CD4-positive, CD25-positive, alpha-beta regulatory T cell (primary cell): ENCODE results near the gene RSBN1. TPM values are rescaled to one million over a fixed set of nuclear protein-coding genes. Genes with fewer than 3 reads are reported as not detected.

Experiments
- ATAC-seq, 2 donors: fragments of 150-1000 bp; cut with Tn5 transposase; one replicate each; pipeline ENCODE4 v1.10.0; 2021; ENCODE audit warnings: low read depth in 2 of 2, moderate number of reproducible peaks in 2 of 2, moderate library complexity in 1 of 2
- DNase-seq, 3 donors: peaks; one replicate each; pipeline versions ENCODE4 v3.0.0 to v3.0.0-alpha.2; 2012 to 2022; ENCODE audit warnings: mixed read lengths in 1 of 3
- H3K27ac ChIP-seq: one replicate; pipeline ENCODE4 v1.7.0; 2013; ENCODE audit warnings: mild to moderate bottlenecking, low read length; ENCODE audit not compliant: insufficient read depth, poor library complexity, severe bottlenecking
- H3K27me3 ChIP-seq: one replicate; pipeline ENCODE4 v1.7.0; 2013; ENCODE audit warnings: low read length; ENCODE audit not compliant: control insufficient read depth, insufficient read depth
- H3K36me3 ChIP-seq: one replicate; pipeline ENCODE4 v1.7.0; 2013; ENCODE audit warnings: mild to moderate bottlenecking, low read length, moderate library complexity; ENCODE audit not compliant: control insufficient read depth, insufficient read depth
- H3K4me1 ChIP-seq: 2 replicates; pipeline ENCODE4 v1.7.0; 2013; ENCODE audit warnings: mild to moderate bottlenecking, low read length; ENCODE audit not compliant: insufficient read depth, control insufficient read depth, poor library complexity, severe bottlenecking
- H3K4me3 ChIP-seq: one replicate; pipeline ENCODE4 v1.7.0; 2013; ENCODE audit warnings: low read depth, mild to moderate bottlenecking, low read length, moderate library complexity
- H3K9me3 ChIP-seq, 2 experiments: 1 replicate in 1 of 2; 2 replicates in 1 of 2; pipeline ENCODE4 v1.7.0; 2013; ENCODE audit warnings: low read length in 2 of 2, mild to moderate bottlenecking in 1 of 2, moderate library complexity in 1 of 2; ENCODE audit not compliant: control insufficient read depth in 2 of 2
- H3K27ac Mint-ChIP-seq, 3 donors: one replicate each; pipeline ENCODE4 v1.8.0; 2020 to 2022; ENCODE audit warnings: mild to moderate bottlenecking in 3 of 3, mixed read lengths in 3 of 3, moderate library complexity in 2 of 3
- H3K27me3 Mint-ChIP-seq: one replicate; pipeline ENCODE4 v1.8.0; 2022; ENCODE audit warnings: mild to moderate bottlenecking, mixed read lengths
- H3K36me3 Mint-ChIP-seq: one replicate; pipeline ENCODE4 v1.8.0; 2020; ENCODE audit warnings: mixed read lengths
- H3K4me1 Mint-ChIP-seq, 4 donors: one replicate each; pipeline ENCODE4 v1.8.0; 2020 to 2022; ENCODE audit warnings: mixed read lengths in 4 of 4, mild to moderate bottlenecking in 1 of 4
- H3K4me3 Mint-ChIP-seq, 4 donors: one replicate each; pipeline ENCODE4 v1.8.0; 2020 to 2022; ENCODE audit warnings: mild to moderate bottlenecking in 4 of 4, mixed read lengths in 4 of 4, moderate library complexity in 3 of 4
- H3K9me3 Mint-ChIP-seq, 7 donors: one replicate each; pipeline ENCODE4 v1.8.0; 2020 to 2022; ENCODE audit warnings: mixed read lengths in 7 of 7, mild to moderate bottlenecking in 3 of 7, moderate library complexity in 2 of 7
- polyA plus RNA-seq, 4 donors: library from polyadenylated mRNA; unstranded; fragments of 300-500 nt; fragmentation: Illumina TruSeq; gene quantifications; one replicate each; pipeline ENCODE4 v1.2.3, GENCODE V29; 2021
- total RNA-seq: library from RNA; stranded (reverse); gene quantifications from one replicate; pipeline ENCODE4 v1.2.3, GENCODE V29; 2022

The RSBN1 gene
- total and polyA plus RNA-seq, 5 donors from 2014 or later, result 43.8 to 52.7 (median 50.2) TPM

- peaks cover 35% of the 10 kb centered on the region for H3K36me3 ChIP-seq
- no peaks in the 10 kb centered on the region for H3K27me3 ChIP-seq
- ATAC-seq, result no peak
- no peak overlapping the region for H3K27ac ChIP-seq
- H3K36me3 Mint-ChIP-seq, result peaks cover 22% of the 10 kb centered on the region
- H3K9me3 Mint-ChIP-seq, result peaks cover 0 to 4% (median 0%) of the 10 kb centered on the region in 7 donors
- no peak for DNase-seq
- H3K9me3 ChIP-seq, result no peaks in the 10 kb centered on the region
- peaks cover 9 to 16% (median 16%) of the 10 kb centered on the region in 4 donors for H3K4me1 Mint-ChIP-seq
- H3K4me1 ChIP-seq, result peaks cover 41% of the 10 kb centered on the region
- H3K4me3 Mint-ChIP-seq, result no peak overlapping the region
- no peaks in the 10 kb centered on the region for H3K27me3 Mint-ChIP-seq
- H3K4me3 ChIP-seq, result no peak overlapping the region
- H3K27ac Mint-ChIP-seq, result peak overlapping the region in 1 of 3 donors; percentile 56
These were observed 34.7 kb downstream of the RSBN1 start for GRCh38 chr1:113777561-113777960.

DNA sequence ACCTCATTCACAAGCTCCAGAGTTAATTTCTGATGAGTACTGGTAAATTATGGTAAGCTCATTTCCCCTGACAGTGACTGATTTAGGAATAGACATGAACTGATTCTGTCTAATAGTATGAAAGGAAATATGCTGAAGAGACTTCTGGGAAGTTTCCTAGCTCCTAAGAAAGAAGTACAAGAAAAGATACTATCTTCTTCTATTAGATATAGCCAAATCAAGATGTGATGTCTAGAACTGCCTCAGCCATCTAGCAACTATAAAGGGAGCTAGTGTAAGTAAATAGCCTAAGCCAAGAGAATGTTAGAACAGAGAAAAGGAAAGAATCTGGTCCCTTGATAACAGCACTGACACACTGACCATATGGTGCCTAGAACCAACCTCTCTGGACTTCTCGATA is 42.2 kb downstream of the RSBN1 start:
- peaks cover 13% of the 10 kb centered on the region for H3K4me1 ChIP-seq
- H3K27me3 ChIP-seq, result no peaks in the 10 kb centered on the region
- ATAC-seq (no peak), DNase-seq (no peak)
- no peaks in the 10 kb centered on the region for H3K9me3 ChIP-seq
- Mint-ChIP-seq H3K4me1 (peaks cover 37 to 42% (median 39%) of the 10 kb centered on the region in 4 donors), H3K27me3 (no peaks in the 10 kb centered on the region), H3K4me3 (peak overlapping the region in 1 of 4 donors; percentile 14), H3K9me3 (no peaks in the 10 kb centered on the region), H3K27ac (peak overlapping the region in 2 of 3 donors; percentile 14 to 51), H3K36me3 (peaks cover 33% of the 10 kb centered on the region)
- H3K27ac ChIP-seq, result no peak overlapping the region
- H3K4me3 ChIP-seq, result no peak overlapping the region
- H3K36me3 ChIP-seq, result peaks cover 53% of the 10 kb centered on the region

- DNase-seq (no peak), ATAC-seq (no peak)
- H3K27me3 Mint-ChIP-seq, result no peaks in the 10 kb centered on the region
- peaks cover 37 to 46% (median 39%) of the 10 kb centered on the region in 4 donors for H3K4me1 Mint-ChIP-seq
- no peaks in the 10 kb centered on the region for H3K9me3 Mint-ChIP-seq
- Histone ChIP-seq H3K4me3 (peak overlapping the region; percentile 38), H3K27me3 (no peaks in the 10 kb centered on the region), H3K9me3 (no peaks in the 10 kb centered on the region), H3K36me3 (peaks cover 56% of the 10 kb centered on the region), H3K27ac (no peak overlapping the region), H3K4me1 (peaks cover 13% of the 10 kb centered on the region)
- H3K36me3 Mint-ChIP-seq, result peaks cover 33% of the 10 kb centered on the region
- H3K27ac Mint-ChIP-seq, result peak overlapping the region; percentile 46 to 85 (median 51)
- peak overlapping the region in 2 of 4 donors; percentile 14 to 18 for H3K4me3 Mint-ChIP-seq
These were observed 42.7 kb downstream of the RSBN1 start for GRCh38 chr1:113769601-113769970.

- Mint-ChIP-seq H3K36me3 (peaks cover 35% of the 10 kb centered on the region), H3K4me3 (peak overlapping the region in 1 of 4 donors; percentile 18), H3K27me3 (no peaks in the 10 kb centered on the region), H3K4me1 (peaks cover 38 to 47% (median 39%) of the 10 kb centered on the region in 4 donors), H3K27ac (peak overlapping the region; percentile 46 to 89 (median 85)), H3K9me3 (no peaks in the 10 kb centered on the region)
- no peak overlapping the region for H3K27ac ChIP-seq
- DNase-seq (no peak), ATAC-seq (no peak)
- H3K9me3 ChIP-seq, result no peaks in the 10 kb centered on the region
- H3K36me3 ChIP-seq, result peaks cover 53% of the 10 kb centered on the region
- peak overlapping the region; percentile 38 for H3K4me3 ChIP-seq
- H3K27me3 ChIP-seq, result no peaks in the 10 kb centered on the region
- peaks cover 13% of the 10 kb centered on the region for H3K4me1 ChIP-seq
These were observed 43.2 kb downstream of the RSBN1 start for GRCh38 chr1:113768916-113769600.

GRCh38 chr1:113765306-113766230 is 46.7 kb downstream of the RSBN1 start:
- peaks cover 13% of the 10 kb centered on the region for H3K4me1 ChIP-seq
- H3K27ac ChIP-seq, result no peak overlapping the region
- no peaks in the 10 kb centered on the region for H3K27me3 Mint-ChIP-seq
- H3K27ac Mint-ChIP-seq, result no peak overlapping the region
- H3K36me3 ChIP-seq, result peaks cover 42% of the 10 kb centered on the region
- H3K27me3 ChIP-seq, result no peaks in the 10 kb centered on the region
- H3K4me3 Mint-ChIP-seq, result no peak overlapping the region
- DNase-seq (no peak), ATAC-seq (no peak)
- no peaks in the 10 kb centered on the region for H3K9me3 ChIP-seq
- peaks cover 22 to 49% (median 37%) of the 10 kb centered on the region in 4 donors for H3K4me1 Mint-ChIP-seq
- H3K9me3 Mint-ChIP-seq, result no peaks in the 10 kb centered on the region
- no peak overlapping the region for H3K4me3 ChIP-seq
- peaks cover 27% of the 10 kb centered on the region for H3K36me3 Mint-ChIP-seq

- no peaks in the 10 kb centered on the region for H3K9me3 Mint-ChIP-seq
- H3K4me1 Mint-ChIP-seq, result peaks cover 20 to 40% (median 27%) of the 10 kb centered on the region in 4 donors
- no peak overlapping the region for H3K4me3 Mint-ChIP-seq
- Histone ChIP-seq H3K36me3 (peaks cover 41% of the 10 kb centered on the region), H3K4me1 (peaks cover 8% of the 10 kb centered on the region), H3K9me3 (no peaks in the 10 kb centered on the region), H3K27ac (no peak overlapping the region), H3K4me3 (no peak overlapping the region), H3K27me3 (no peaks in the 10 kb centered on the region)
- no peaks in the 10 kb centered on the region for H3K27me3 Mint-ChIP-seq
- peaks cover 19% of the 10 kb centered on the region for H3K36me3 Mint-ChIP-seq
- DNase-seq (no peak), ATAC-seq (no peak)
- peak overlapping the region in 1 of 3 donors; percentile 16 for H3K27ac Mint-ChIP-seq
These were observed 48.6 kb downstream of the RSBN1 start for GRCh38 chr1:113763661-113764060.

DNA sequence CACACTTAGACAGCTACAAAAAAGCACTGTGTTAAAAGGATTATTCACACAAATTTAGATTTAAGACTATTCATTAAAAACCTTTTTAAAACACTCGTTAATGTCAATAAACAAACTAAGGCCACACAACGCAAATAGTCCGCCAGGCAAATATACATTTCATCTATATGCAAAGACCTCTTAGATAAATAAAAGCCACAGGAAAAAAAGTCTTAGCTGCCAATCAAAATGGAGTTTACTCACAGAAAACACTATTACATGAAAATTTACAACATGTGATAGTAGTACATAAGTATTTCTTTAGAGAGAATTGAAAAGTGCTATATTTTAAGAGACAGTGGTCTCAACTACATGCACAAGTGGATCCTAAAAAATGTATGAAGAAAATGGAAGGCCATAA is 50.3 kb downstream of the RSBN1 start:
- no peak for ATAC-seq

More for the DNA sequence above, 50.3 kb downstream of the RSBN1 start:
- no peaks in the 10 kb centered on the region for H3K9me3 Mint-ChIP-seq
- no peak for DNase-seq
- no peaks in the 10 kb centered on the region for H3K27me3 ChIP-seq
- H3K4me1 Mint-ChIP-seq, result peaks cover 21 to 48% (median 28%) of the 10 kb centered on the region in 4 donors
- no peak overlapping the region for H3K4me3 ChIP-seq
- H3K36me3 ChIP-seq, result peaks cover 25% of the 10 kb centered on the region
- H3K27me3 Mint-ChIP-seq, result no peaks in the 10 kb centered on the region
- peak overlapping the region in 1 of 4 donors; percentile 98 for H3K4me3 Mint-ChIP-seq
- H3K4me1 ChIP-seq, result peaks cover 18% of the 10 kb centered on the region
- H3K27ac Mint-ChIP-seq, result peak overlapping the region in 2 of 3 donors; percentile 9 to 72
- peak overlapping the region; percentile 35 for H3K27ac ChIP-seq
- H3K36me3 Mint-ChIP-seq, result peaks cover 5% of the 10 kb centered on the region
- H3K9me3 ChIP-seq, result no peaks in the 10 kb centered on the region
